Measurements from ENCODE around the gene CDC42EP2.
A peak's percentile ranks its signal among the peaks of the same experiment; 100 is the strongest.

Gene CDC42EP2, protein sequence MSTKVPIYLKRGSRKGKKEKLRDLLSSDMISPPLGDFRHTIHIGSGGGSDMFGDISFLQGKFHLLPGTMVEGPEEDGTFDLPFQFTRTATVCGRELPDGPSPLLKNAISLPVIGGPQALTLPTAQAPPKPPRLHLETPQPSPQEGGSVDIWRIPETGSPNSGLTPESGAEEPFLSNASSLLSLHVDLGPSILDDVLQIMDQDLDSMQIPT

DNA sequence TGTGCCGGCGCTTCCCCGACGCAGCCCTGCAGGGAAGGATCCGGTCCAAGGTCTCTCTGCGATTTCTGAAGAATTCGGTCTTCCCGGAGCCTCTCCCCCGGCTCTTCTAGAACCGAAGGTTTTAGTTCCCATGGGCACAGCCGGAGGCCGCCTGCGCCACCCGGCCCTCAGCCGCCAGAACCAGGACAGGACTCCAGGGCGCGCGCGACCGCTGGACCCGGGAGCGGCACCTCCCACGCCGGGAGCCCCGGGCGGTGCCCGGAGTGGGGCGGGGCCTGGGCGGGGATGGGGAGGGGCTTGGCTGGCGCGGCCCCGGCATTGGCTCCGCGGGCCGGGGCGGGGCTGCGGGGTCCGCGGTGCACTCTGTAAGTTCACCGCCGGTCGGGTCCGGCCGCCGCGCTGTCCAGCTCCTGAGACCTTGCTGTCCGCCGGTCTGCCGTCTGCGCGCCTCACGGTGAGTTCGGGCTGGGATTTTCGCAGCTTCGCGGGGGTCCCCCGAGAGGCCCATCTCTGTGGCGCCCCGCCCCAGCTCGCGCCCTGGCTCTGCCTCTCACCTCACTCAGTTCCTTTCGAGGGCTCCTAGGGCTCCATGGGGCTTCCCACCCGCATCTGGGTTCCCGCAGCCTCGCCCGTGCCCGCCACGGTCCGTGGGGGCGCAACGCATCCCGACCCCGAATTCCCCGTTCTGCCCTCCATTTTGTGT is at the start of gene CDC42EP2:
Gene CDC42EP2, plus strand, starts transcription at position 366 of the 703 bp plus-strand sequence. CDS start 6,033 bp downstream, outside the sequence.
- DNase-seq: peak; percentile 84

- DNase-seq: peak; percentile 20
These were observed 48.5 kb upstream of the CDC42EP2 start for GRCh38 chr11:65266210-65266609.

DNA sequence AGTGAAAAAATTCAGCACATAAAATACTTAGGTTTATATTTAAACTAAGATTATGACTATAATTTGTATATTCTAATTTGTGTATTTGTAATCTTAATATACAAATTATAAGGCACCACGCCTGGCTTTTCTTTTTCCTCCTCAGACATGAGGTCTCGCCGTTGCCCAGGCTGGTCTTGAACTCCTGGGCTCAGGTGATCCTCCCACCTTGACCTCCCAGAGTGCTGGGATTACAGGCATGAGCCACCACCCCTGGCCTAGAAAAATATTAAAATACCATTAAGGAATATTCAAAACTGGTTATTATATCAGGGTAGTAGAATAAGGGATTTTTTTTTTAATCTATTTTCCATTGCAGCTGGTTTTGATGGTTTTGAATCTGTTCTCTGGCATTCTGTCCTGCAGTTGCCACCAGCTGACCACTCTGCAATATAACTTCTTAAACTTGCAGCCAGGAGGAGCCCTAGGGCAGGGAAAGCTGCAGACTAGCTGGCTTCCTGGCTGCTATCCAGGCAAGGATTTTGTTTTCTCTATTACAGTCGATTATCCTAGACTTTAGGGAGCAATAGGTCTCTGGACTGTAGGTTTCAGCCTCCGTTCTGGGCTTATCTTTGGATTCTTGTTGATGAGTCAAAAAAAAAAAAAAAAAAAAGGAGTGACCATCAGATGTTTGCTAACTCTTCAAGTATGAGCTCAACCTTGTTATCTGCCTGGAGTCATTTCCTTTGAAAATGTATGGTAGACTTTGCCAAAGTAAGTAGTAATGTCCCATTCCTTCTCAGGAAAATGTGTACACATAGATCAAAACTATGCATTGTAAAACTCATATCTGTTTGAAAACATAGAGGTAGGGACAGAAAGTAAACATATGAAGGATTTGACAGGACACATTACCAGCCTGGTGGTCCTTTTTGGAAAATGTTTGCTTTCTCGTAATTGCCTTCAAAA is 39.7 kb upstream of the CDC42EP2 start:
- DNase-seq: peak; percentile 66

DNA sequence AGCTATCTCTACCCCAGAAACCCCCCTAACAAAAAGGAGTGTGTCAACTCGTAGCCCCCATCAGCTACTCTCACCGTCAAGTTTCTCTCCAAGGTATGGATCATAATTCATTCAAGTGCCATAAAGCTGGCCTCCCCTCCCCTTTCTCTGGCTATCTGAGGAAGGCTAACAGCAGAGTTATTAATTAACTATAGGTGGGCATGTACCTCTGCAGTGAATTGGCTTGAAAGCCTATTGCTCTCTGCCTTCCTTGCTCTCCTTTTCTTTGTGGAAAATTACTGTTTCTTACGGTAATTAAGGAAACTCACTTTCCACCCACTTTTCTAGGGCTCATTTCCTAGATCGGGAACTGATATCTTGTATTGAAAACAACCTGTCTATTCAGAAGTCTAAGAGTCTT is 38.8 kb upstream of the CDC42EP2 start:
- DNase-seq: no peak

DNA sequence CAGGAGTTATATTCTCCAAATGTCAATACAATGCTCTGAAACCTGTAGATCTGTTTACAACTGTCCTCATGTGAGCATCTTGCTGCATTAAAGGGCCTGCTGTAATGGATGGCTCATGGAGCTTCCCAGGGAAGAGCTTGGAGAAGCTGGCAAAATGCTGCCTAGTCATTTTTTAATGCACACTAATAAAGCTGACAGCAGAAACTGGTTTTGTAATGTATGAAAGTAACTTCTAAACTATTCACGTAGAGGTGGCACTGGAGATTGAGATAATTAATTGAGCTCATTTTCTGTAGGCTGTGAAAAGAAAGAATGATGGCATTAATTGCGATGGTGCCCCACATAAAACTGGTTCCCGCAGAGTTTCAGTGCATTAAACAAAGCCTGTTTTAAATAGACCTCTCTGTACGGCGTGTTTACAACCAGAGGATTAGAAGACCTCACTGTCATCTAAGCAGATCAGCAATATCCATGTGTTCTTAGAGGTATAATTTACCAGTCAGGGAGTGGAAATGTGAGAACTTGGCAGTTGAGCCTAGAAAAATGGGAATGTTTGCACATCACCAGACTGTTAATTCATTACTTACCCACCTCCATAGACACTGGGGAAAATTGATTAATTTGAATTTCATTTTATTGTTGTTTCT is 36.9 kb upstream of the CDC42EP2 start:
- peak; percentile 90 for DNase-seq

GRCh38 chr11:65278356-65278755 is 36.3 kb upstream of the CDC42EP2 start:
- no peak for DNase-seq

DNA sequence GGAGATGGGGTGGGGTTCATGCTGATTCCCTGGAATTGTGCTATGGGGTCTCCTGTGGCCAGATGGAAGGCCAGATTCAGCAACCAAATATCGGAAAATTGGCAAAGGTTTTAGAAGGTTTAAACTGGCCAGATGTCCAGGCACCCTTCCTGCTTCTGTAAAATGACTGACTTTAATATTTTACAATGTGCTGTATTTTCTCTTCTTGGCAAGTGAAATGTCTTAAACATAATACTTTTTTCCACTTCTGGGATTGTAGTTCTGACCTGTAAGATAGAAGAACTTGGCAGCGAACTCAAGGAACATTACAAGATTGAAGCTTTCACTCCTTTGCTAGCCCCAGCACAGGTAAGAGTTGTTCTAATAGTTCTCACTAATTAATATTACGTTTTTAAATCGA is 35.4 kb upstream of the CDC42EP2 start:
- no peak for DNase-seq

- no peak for DNase-seq
These were observed 34.8 kb upstream of the CDC42EP2 start for GRCh38 chr11:65279741-65280440.

DNA sequence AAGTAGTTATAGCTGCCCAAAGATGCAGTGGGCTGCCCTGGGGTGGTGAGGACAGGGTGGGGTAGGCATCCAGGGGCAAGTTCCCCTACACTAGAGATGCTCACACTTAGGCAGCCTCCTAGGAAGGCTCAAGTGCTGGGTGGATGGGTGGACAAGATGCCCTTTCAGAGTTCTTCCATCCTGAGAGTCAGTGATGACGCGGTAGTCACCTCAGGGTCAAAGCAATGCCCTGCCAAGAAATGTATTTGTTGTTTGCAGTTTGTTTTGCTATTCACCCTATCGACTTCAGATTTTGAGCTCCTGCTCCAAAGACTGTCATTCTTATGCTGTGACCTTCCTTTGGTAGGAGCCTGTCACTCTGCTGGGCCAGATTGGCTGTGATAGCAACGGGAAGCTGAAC is 34.0 kb upstream of the CDC42EP2 start:
- no peak for DNase-seq

GRCh38 chr11:65286686-65287085 is 28.0 kb upstream of the CDC42EP2 start:
- DNase-seq: no peak

DNA sequence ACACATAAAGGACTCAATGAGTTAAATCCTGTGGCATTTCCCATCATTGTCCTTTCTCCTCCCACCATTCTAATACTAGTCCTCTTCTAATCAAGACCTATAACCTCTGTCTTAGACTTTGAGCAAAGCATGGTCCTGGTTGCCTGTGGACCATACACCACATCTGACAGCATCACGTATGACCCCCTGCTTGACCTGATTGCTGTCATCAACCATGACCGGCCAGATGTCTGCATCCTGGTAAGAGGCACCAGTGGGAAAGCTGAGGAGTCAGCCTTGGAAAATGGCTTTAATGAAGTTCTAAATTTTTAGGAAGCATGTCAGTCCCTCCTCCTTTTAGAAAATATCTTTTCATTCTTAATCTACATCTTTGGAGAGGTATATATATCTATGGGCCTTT is 27.1 kb upstream of the CDC42EP2 start:
- DNase-seq: no peak

- DNase-seq: peak; percentile 12
These were observed 25.7 kb upstream of the CDC42EP2 start for GRCh38 chr11:65288706-65289536.

DNA sequence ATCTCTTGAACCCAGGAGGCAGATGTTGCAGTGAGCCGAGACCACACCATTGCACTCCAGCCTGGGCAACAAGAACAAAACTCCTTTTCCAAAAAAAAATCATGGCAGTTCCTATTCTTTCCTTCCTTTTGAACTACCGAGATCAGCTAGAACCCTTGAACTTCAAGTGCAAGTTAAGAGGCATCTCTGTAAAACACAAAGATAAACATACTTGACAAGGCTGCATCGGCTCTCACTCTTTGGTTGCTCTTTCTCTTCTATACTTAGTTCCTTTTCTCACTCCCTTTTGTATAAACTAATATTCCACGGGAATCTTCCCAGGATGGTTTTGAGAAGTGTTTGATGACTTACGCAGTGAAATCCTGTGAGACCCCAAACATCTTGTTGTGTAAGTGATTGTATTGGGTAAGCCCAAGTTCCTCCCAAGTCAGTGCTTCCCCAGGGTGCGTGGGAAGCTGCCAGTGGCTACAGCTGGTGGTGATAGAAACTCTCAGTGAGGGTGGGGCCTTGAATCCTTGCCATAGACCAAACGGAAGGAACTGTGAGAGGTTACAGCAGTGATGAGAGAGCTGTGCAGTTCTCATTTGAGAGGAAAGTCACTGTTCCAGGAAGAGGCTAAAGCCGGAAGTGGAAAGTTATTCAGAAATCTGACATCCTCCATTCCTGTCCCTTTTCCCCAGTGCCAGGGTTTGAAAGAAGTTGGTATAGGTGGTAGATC is 24.1 kb upstream of the CDC42EP2 start:
- DNase-seq: no peak

DNA sequence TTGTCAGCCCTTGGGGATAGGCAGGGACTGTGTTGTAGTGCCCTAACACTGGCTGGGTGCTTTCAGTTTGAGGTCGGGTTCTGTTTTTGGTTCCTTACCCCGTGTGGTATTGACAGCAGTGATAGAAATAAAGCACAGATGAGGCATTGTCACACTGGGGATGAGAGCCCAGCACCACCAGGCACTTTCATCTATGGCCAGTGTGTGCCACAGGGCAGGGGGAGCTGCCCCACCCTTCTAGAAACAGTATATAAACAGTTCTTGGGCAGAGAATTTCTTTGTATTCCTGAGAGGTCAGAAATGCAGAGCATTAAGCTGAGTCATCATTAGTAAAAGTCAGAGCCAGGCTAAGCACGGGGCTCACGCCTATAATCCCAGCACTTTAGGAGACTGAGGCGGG is 23.1 kb upstream of the CDC42EP2 start:
- DNase-seq: no peak

GRCh38 chr11:65292890-65293289 is 21.8 kb upstream of the CDC42EP2 start:
- no peak for DNase-seq

- DNase-seq: no peak
These were observed 20.7 kb upstream of the CDC42EP2 start for GRCh38 chr11:65293909-65294381.

GRCh38 chr11:65295001-65295400 is 19.7 kb upstream of the CDC42EP2 start:
- no peak for DNase-seq

DNA sequence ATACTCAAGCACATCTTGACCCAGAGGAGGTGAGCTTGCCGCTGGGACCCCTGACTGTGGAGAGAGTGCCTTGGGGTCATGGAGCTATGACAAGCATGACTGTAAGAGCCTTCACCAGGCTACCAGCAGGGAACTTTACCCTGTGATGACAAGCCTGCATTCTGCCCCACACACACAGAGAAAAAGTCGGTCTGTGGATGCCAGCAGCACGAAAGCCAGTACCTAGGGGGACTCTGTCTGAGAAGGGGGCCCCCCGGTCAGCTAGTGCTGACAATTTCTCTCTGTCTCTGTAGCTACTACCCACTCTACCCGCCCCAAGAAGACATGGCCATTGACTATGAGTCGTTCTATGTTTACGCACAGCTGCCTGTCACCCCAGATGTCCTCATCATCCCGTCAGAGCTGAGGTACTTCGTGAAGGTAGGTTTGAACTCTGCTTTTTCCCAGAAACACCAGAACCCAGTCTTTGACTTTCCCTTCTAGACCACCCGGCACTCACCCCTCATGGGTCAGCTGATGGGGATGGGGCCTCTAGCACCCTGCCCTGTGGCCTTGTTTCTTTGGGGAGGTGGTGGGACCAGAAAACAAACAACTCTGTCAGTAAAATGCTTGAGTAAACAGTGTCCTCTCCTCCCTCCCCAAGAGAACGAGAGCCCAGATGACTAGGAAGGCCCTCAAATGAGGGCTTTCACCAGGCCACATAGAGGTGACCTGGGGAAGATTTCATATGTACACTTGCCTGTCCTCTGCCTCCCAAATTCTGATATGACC is 18.9 kb upstream of the CDC42EP2 start:
- no peak for DNase-seq

DNA sequence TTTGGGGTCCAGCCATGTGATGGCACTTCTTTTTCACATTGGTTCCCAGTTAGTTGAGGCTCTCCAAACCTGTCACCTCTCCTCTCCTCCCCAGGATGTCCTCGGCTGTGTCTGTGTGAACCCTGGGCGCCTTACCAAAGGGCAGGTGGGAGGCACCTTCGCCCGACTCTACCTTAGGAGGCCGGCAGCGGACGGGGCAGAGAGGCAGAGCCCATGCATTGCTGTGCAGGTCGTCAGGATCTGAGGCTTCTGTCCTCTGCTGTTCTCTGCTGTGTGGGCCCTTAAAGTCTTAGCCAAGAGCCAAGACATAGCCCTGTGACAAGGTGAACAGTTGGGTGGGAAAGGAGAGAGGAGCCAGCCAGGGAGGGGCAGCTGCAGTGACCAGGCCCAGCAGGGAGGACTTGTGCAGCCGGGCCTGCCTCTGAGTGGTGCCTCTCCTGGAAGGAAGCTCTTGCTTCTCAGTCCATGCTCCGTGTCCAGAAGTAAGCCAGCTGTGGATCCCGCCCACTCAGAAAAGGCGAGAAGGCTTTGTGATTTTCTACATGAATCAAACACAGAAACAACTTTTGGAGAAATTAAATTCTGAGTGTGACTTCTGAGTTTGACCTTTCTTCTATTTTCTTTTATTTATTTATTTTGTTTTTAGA is 17.5 kb upstream of the CDC42EP2 start:
- DNase-seq: no peak
